Right atrium auricular region (tissue), 2 donors: ENCODE data around the gene LINC00237. TPM values are rescaled to one million over a fixed set of nuclear protein-coding genes. Genes with fewer than 3 reads are reported as not detected.

Source experiments
- DNase-seq: peaks from one replicate; pipeline ENCODE4 v3.0.0-alpha.2; 2019; ENCODE audit warnings: low spot score
- H3K27ac ChIP-seq, 2 donors: fragments of 200-600 bp; sonication (generic); 1 replicate in 1 of 2; 2 replicates in 1 of 2; pipeline ENCODE4 v1.5.1; 2016 to 2019
- H3K27me3 ChIP-seq, 2 donors: fragments of 200-600 bp; sonication (generic); one replicate each; pipeline versions ENCODE4 v1.5.1 to v1.6.0; 2017 to 2019
- H3K36me3 ChIP-seq: fragments of 200-600 bp; sonication (generic); one replicate; pipeline ENCODE4 v1.5.1; 2016
- H3K4me1 ChIP-seq, 2 donors: fragments of 200-600 bp; sonication (generic); one replicate each; pipeline versions ENCODE4 v1.5.1 to v1.6.0; 2017 to 2019
- H3K4me3 ChIP-seq, 2 donors: fragments of 200-600 bp; sonication (generic); 1 replicate in 1 of 2; 2 replicates in 1 of 2; pipeline ENCODE4 v1.5.1; 2017 to 2019; ENCODE audit warnings: mild to moderate bottlenecking in 1 of 2, moderate library complexity in 1 of 2
- H3K9me3 ChIP-seq, 2 donors: fragments of 200-600 bp; sonication (generic); one replicate each; pipeline ENCODE4 v1.5.1; 2019
- CTCF ChIP-seq, 2 donors: fragments of 200-600 bp; sonication (generic); IDR thresholded peaks; one replicate each; pipeline ENCODE4 v1.5.1; 2019; ENCODE audit warnings: antibody characterized with exemption in 2 of 2
- total RNA-seq, 2 donors: library from RNA; depleted of rRNA; stranded (reverse); fragments of >200 nt; gene quantifications; one replicate each; pipeline ENCODE4 v1.1.0, GENCODE V29; 2016

LINC00237 gene
- total RNA-seq, 2 donors from 2014 or later = not detected

DNA sequence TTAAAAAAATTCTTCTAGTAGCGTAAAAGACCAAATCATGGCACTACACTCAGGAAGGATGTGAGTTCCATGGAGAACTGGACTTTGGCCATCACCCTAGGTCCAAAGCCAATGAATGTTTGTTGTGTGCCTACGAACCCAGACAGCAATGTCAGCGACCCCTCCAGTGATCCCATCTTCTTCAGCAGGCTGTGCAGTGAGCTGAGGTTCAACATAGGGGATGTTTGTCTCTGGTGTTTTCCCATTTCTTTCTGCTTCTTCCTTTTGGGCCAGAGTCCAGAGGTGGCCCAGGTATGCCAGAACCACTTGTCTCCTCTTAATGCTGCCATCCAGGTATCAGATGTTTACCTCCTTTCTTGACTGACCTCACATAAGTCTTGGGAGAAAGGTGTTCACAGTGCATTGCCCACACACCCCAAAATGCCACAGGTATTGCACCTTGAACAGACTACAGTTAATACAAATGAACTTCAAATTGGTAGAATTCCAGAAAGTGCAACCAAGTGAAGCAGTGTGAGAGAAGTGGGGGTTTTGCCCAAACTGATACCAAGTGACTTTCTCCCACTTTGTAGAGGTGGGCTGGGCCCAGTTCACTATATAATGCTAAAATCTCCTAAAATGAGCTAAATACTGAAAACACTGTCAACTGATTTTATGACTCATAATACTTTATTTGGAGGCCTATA is 33.9 kb upstream of the LINC00237 start:
- TF ChIP-seq CTCF (IDR thresholded peaks at IDR 0.05) = no peak
- no peak overlapping the region for H3K4me3 ChIP-seq
- no peaks in the 10 kb centered on the region for H3K27me3 ChIP-seq
- DNase-seq = no peak
- no peak overlapping the region for H3K27ac ChIP-seq
- no peaks in the 10 kb centered on the region for H3K36me3 ChIP-seq
- no peaks in the 10 kb centered on the region for H3K4me1 ChIP-seq
- no peaks in the 10 kb centered on the region for H3K9me3 ChIP-seq

DNA sequence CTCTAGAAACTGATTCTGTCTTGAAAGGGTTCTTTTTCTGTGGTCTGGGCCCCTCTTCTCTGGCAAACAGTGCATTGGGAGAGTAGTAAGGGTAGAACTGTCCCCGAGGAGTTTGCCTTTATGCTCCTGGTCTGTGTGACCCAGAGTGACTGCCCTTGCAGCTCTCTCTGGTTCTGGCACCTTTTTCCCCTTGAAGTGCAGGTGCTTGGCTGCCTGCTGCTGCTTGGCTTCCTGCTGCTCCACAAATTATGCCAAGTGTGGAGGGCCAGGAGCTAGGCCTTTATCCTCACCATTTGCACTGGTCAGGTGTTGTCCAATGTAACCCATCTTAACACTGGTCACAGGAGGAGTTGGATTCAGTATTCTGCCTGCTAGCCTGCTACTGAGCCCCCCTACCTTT is 30.9 kb upstream of the LINC00237 start:
- no peak for DNase-seq
- no peak overlapping the region for H3K4me3 ChIP-seq
- no peaks in the 10 kb centered on the region for H3K9me3 ChIP-seq
- H3K27me3 ChIP-seq = no peaks in the 10 kb centered on the region
- H3K27ac ChIP-seq = no peak overlapping the region
- H3K36me3 ChIP-seq = no peaks in the 10 kb centered on the region
- TF ChIP-seq CTCF (IDR thresholded peaks at IDR 0.05) = no peak
- no peaks in the 10 kb centered on the region for H3K4me1 ChIP-seq

GRCh38 chr20:21136015-21136732 is 30.0 kb upstream of the LINC00237 start:
- DNase-seq = no peak
- TF ChIP-seq CTCF (IDR thresholded peaks at IDR 0.05) = no peak
- no peak overlapping the region for H3K27ac ChIP-seq
- no peaks in the 10 kb centered on the region for H3K4me1 ChIP-seq
- H3K9me3 ChIP-seq = no peaks in the 10 kb centered on the region
- H3K27me3 ChIP-seq = no peaks in the 10 kb centered on the region
- no peak overlapping the region for H3K4me3 ChIP-seq
- no peaks in the 10 kb centered on the region for H3K36me3 ChIP-seq

DNA sequence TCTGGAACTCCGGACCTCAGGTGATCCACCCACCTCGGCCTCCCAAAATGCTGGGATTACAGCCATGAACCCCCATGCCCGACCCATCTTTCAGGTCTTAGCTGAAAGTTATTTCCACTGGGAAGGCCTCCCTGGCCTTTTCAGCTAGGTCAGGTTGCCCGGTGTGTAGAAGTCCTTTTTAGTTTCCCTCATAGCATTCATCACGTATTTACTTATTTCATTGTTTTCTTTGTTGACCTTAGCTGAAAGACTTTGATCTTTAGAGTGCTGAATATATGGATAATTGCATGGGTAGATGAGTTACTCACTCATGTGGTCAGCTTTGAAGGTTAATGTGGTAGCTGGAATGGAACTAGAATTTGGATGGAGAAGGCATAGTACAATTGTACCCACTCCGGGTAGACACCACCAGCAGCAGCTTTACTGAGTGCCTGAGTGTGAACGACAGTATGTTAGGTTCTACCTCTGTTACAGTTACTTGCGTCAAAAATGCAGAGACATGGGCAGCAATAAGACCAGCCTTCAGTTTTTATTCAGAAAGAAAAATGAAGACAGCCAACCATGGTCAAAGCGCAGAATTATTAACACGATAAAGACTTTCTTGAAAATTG is 28.8 kb upstream of the LINC00237 start:
- no peaks in the 10 kb centered on the region for H3K4me1 ChIP-seq
- no peak overlapping the region for H3K27ac ChIP-seq
- H3K27me3 ChIP-seq = no peaks in the 10 kb centered on the region
- TF ChIP-seq CTCF (IDR thresholded peaks at IDR 0.05) = no peak
- no peaks in the 10 kb centered on the region for H3K9me3 ChIP-seq
- H3K4me3 ChIP-seq = no peak overlapping the region
- no peaks in the 10 kb centered on the region for H3K36me3 ChIP-seq
- DNase-seq = no peak

- no peaks in the 10 kb centered on the region for H3K36me3 ChIP-seq
- H3K27me3 ChIP-seq = no peaks in the 10 kb centered on the region
- no peak for TF ChIP-seq CTCF (IDR thresholded peaks at IDR 0.05)
- no peak overlapping the region for H3K27ac ChIP-seq
- no peaks in the 10 kb centered on the region for H3K9me3 ChIP-seq
- no peak for DNase-seq
- H3K4me3 ChIP-seq = no peak overlapping the region
- no peaks in the 10 kb centered on the region for H3K4me1 ChIP-seq
Observed at GRCh38 chr20:21133917-21134622, 27.9 kb upstream of the LINC00237 start.
